Esophagus squamous epithelium (tissue), 4 donors: ENCODE measurements around the gene C1orf122.

Source experiments
- POLR2A ChIP-seq, 4 donors: fragments of 450-650 bp; IDR thresholded peaks; one replicate each; pipeline ENCODE4 v1.6.1; 2017; ENCODE audit warnings: antibody characterized with exemption in 4 of 4, mild to moderate bottlenecking in 4 of 4, moderate library complexity in 3 of 4
- TF ChIP-seq, protein P1 (sequence below), 6 experiments: fragments of 450-650 bp in 4 of 6; fragments of 200-600 bp in 2 of 6; sonication (generic) in 2 of 6; IDR thresholded peaks; one replicate each; pipeline ENCODE4 v1.5.1; 2016 to 2019; ENCODE audit warnings: antibody characterized with exemption in 6 of 6, mild to moderate bottlenecking in 4 of 6, moderate library complexity in 4 of 6

- TF ChIP-seq, protein P1, sequence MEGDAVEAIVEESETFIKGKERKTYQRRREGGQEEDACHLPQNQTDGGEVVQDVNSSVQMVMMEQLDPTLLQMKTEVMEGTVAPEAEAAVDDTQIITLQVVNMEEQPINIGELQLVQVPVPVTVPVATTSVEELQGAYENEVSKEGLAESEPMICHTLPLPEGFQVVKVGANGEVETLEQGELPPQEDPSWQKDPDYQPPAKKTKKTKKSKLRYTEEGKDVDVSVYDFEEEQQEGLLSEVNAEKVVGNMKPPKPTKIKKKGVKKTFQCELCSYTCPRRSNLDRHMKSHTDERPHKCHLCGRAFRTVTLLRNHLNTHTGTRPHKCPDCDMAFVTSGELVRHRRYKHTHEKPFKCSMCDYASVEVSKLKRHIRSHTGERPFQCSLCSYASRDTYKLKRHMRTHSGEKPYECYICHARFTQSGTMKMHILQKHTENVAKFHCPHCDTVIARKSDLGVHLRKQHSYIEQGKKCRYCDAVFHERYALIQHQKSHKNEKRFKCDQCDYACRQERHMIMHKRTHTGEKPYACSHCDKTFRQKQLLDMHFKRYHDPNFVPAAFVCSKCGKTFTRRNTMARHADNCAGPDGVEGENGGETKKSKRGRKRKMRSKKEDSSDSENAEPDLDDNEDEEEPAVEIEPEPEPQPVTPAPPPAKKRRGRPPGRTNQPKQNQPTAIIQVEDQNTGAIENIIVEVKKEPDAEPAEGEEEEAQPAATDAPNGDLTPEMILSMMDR (IDR thresholded peaks at IDR 0.05): no peak
- TF ChIP-seq POLR2A (IDR thresholded peaks at IDR 0.05): no peak
These were observed 24.2 kb downstream of the C1orf122 start for GRCh38 chr1:37831809-37832208.
